ENCODE results near the gene CCDC194.
A peak's percentile ranks its signal among the peaks of the same experiment; 100 is the strongest.

The CCDC194 gene

GRCh38 chr19:17405250-17406045, 11.5 kb upstream of the CCDC194 start, which contains the start of gene BST2:
TSS of gene BST2 (minus strand) at chr19:17405630. CDS start at chr19:17405575, 55 bp downstream.
- DNase-seq: peak; percentile 94

GRCh38 chr19:17404621-17405249, 10.7 kb upstream of the CCDC194 start:
- no peak for DNase-seq

GRCh38 chr19:17404015-17404414, 10.0 kb upstream of the CCDC194 start:
- no peak for DNase-seq

GRCh38 chr19:17402982-17403855, 9.2 kb upstream of the CCDC194 start:
- DNase-seq: no peak

- DNase-seq: no peak
Observed at GRCh38 chr19:17401628-17402027, 7.6 kb upstream of the CCDC194 start.

GRCh38 chr19:17398902-17399527, 5.0 kb upstream of the CCDC194 start:
- no peak for DNase-seq

- peak; percentile 66 for DNase-seq
Observed at GRCh38 chr19:17394891-17395415, 957 bp upstream of the CCDC194 start.

- no peak for DNase-seq
Observed at GRCh38 chr19:17393002-17393401, 994 bp downstream of the CCDC194 start.

- DNase-seq: peak; percentile 59
Observed at GRCh38 chr19:17391371-17392151, 2.4 kb downstream of the CCDC194 start.

GRCh38 chr19:17390665-17391370, 3.2 kb downstream of the CCDC194 start:
- DNase-seq: peak; percentile 56

GRCh38 chr19:17389957-17390664, 3.9 kb downstream of the CCDC194 start:
- DNase-seq: no peak

GRCh38 chr19:17389288-17389687, 4.7 kb downstream of the CCDC194 start:
- no peak for DNase-seq

- no peak for DNase-seq
Observed at GRCh38 chr19:17385878-17386611, 8.0 kb downstream of the CCDC194 start.

- DNase-seq: no peak
Observed at GRCh38 chr19:17380426-17381138, 13.4 kb downstream of the CCDC194 start.

- DNase-seq: no peak
Observed at GRCh38 chr19:17379221-17379631, 14.8 kb downstream of the CCDC194 start.

GRCh38 chr19:17378271-17378670, 15.7 kb downstream of the CCDC194 start:
- DNase-seq: no peak

GRCh38 chr19:17376935-17377600, 16.9 kb downstream of the CCDC194 start, which contains the start of gene PLVAP:
TSS of gene PLVAP (minus strand) at chr19:17377342. CDS start at chr19:17377288, 54 bp downstream.
- no peak for DNase-seq

- peak; percentile 81 for DNase-seq
Observed at GRCh38 chr19:17370026-17370587, 23.9 kb downstream of the CCDC194 start.
